CD4-positive, alpha-beta T cell treated with Interleukin-10 for 1 hour (primary cell): ENCODE measurements around the gene ARAF.
"Not testable (repeated sequence)": the region's sequence is repeated elsewhere in the genome, so short reads cannot be mapped to it uniquely, and the experiment has no call there.

ENCODE experiments used
- DNase-seq: peaks from one replicate; pipeline ENCODE4 v3.0.0-alpha.2; 2020

Gene ARAF

GRCh38 chrX:47560934-47561658 lies at the start of gene ARAF:
Gene ARAF (plus strand): TSS chrX:47561205. CDS start chrX:47562968, 1,763 bp downstream.
- DNase-seq: peak; percentile 98

GRCh38 chrX:47512383-47512782 lies 48.6 kb upstream of the ARAF start:
- DNase-seq: not testable (repeated sequence)

- DNase-seq: not testable (repeated sequence)
These were observed 47.7 kb upstream of the ARAF start for GRCh38 chrX:47513034-47513965.

GRCh38 chrX:47514533-47515235 lies 46.3 kb upstream of the ARAF start:
- no peak for DNase-seq

GRCh38 chrX:47515941-47516665 lies 44.9 kb upstream of the ARAF start:
- DNase-seq: no peak

- DNase-seq: no peak
These were observed 42.9 kb upstream of the ARAF start for GRCh38 chrX:47518144-47518543.

- DNase-seq: peak; percentile 83
These were observed 37.7 kb upstream of the ARAF start for GRCh38 chrX:47523297-47523696.

GRCh38 chrX:47523713-47524166 lies 37.3 kb upstream of the ARAF start:
- DNase-seq: no peak

- no peak for DNase-seq
These were observed 31.5 kb upstream of the ARAF start for GRCh38 chrX:47529548-47529947.

GRCh38 chrX:47530049-47530448 lies 31.0 kb upstream of the ARAF start:
- DNase-seq: no peak

- no peak for DNase-seq
These were observed 21.1 kb upstream of the ARAF start for GRCh38 chrX:47539860-47540259.

GRCh38 chrX:47540754-47541538 lies 20.1 kb upstream of the ARAF start:
- no peak for DNase-seq

GRCh38 chrX:47543496-47543895 lies 17.5 kb upstream of the ARAF start:
- DNase-seq: no peak

GRCh38 chrX:47556045-47556623 lies 4.9 kb upstream of the ARAF start:
- peak; percentile 89 for DNase-seq

GRCh38 chrX:47558436-47558835 lies 2.6 kb upstream of the ARAF start:
- no peak for DNase-seq

- DNase-seq: no peak
These were observed 649 bp upstream of the ARAF start for GRCh38 chrX:47560179-47560933.

GRCh38 chrX:47561659-47562151 lies 700 bp downstream of the ARAF start:
- DNase-seq: no peak

- peak; percentile 36 for DNase-seq
These were observed 1.7 kb downstream of the ARAF start for GRCh38 chrX:47562615-47563243.

GRCh38 chrX:47563801-47564315 lies 2.9 kb downstream of the ARAF start:
- DNase-seq: no peak
